Measurements from ENCODE around the gene EXD3.

DNA sequence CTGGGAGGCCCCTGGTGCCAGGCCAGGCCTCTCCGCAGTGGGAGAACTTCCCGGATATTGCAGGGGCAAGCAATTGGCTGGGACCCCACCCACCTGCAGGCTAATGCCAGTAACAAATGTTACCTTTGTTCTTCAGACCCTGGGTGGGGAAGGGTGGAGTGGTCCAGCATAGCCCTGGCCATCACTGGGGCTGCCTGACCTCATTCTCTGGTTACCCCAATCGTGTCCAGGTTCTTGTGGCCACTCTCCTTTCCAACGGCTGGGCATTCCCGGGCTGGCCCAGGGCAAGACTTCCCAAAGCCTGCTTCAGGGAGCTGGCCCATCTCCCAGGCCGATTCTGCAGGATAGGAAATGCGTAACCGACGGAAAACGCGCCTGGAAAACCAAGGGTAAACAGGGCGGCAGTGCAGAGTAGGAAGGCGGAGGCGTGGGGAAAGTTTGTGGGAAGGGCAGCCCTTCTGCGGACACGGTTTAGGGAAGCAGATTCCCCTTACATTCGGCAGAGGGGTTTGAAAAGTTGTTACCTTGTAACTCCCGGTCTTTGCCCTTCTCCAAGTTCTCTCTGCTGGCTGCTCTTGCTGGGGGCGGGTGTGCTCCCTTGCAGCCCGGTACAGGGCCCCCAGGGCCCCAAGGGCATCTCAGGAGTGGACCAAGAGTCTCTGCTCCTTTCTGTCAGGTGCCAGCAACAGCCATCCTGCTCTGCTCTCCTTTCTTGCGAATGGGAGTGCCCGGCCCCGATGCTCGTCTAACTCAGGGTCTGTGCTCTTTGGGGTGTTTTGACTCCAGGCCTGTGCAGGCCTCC lies 124.4 kb downstream of the EXD3 start:
- TF ChIP-seq EZH2phosphoT487 (IDR thresholded peaks at IDR 0.05; ENCODE audit: low read length) (no peak), EZH2 (optimal IDR thresholded peaks at IDR 0.05; ENCODE audit: low read depth, low read length) (no peak)
- TF ChIP-seq, protein P1, sequence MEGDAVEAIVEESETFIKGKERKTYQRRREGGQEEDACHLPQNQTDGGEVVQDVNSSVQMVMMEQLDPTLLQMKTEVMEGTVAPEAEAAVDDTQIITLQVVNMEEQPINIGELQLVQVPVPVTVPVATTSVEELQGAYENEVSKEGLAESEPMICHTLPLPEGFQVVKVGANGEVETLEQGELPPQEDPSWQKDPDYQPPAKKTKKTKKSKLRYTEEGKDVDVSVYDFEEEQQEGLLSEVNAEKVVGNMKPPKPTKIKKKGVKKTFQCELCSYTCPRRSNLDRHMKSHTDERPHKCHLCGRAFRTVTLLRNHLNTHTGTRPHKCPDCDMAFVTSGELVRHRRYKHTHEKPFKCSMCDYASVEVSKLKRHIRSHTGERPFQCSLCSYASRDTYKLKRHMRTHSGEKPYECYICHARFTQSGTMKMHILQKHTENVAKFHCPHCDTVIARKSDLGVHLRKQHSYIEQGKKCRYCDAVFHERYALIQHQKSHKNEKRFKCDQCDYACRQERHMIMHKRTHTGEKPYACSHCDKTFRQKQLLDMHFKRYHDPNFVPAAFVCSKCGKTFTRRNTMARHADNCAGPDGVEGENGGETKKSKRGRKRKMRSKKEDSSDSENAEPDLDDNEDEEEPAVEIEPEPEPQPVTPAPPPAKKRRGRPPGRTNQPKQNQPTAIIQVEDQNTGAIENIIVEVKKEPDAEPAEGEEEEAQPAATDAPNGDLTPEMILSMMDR (IDR thresholded peaks at IDR 0.05; ENCODE audit: low read length) = no peak
